ENCODE results near the gene HRH2. TPM values are rescaled to one million over a fixed set of nuclear protein-coding genes. Genes with fewer than 3 reads are reported as not detected.

Gene HRH2
- total and polyA plus RNA-seq, 2 donors (not counting 1 experiment from before 2014, with no cell fraction given) = 0.03 TPM; not detected in 1

GRCh38 chr5:175735701-175736100, 77.8 kb downstream of the HRH2 start:
- Histone ChIP-seq H4K20me1 (ENCODE audit: control insufficient read depth, extremely low read depth, insufficient read depth, low read length) (no peaks in the 10 kb centered on the region), H3K27ac (ENCODE audit: insufficient read depth, low read length) (no peak overlapping the region), H3K27me3 (ENCODE audit: control insufficient read depth, insufficient read depth, low read length) (no peaks in the 10 kb centered on the region), H3K4me3 (replicated peaks in 1 of 4; ENCODE audit: control extremely low read depth in 1 of 4, insufficient read depth in 1 of 4, low read depth in 3 of 4, low read length in 4 of 4) (no peak overlapping the region), H3K79me2 (ENCODE audit: control insufficient read depth, insufficient read depth, low read length) (no peaks in the 10 kb centered on the region), H3K4me1 (ENCODE audit: control insufficient read depth, extremely low read depth, insufficient read depth, low read length) (no peaks in the 10 kb centered on the region), H3K9me3 (ENCODE audit: control insufficient read depth, insufficient read depth, low read depth, low read length) (no peaks in the 10 kb centered on the region), H2AFZ (ENCODE audit: low read length) (no peak overlapping the region), H3K36me3 (ENCODE audit: control insufficient read depth, insufficient read depth, low read length) (no peaks in the 10 kb centered on the region), H3K9ac (ENCODE audit: insufficient read depth, low read length) (no peak overlapping the region), H3K4me2 (ENCODE audit: extremely low read depth, insufficient read depth, low read length) (no peak overlapping the region)
- no peak for TF ChIP-seq CTCF (conservative IDR thresholded peaks at IDR 0.05 in 1 of 2, IDR thresholded peaks at IDR 0.05 in 1 of 2; ENCODE audit: low read depth in 1 of 2, low read length in 2 of 2)
- no peak for DNase-seq (ENCODE audit: low read depth in 2 of 2)

GRCh38 chr5:175736652-175737051, 78.8 kb downstream of the HRH2 start:
- no peak overlapping the region for H2AFZ ChIP-seq (ENCODE audit: low read length)
- H3K4me3 ChIP-seq (replicated peaks in 1 of 4; ENCODE audit: control extremely low read depth in 1 of 4, insufficient read depth in 1 of 4, low read depth in 3 of 4, low read length in 4 of 4) = no peak overlapping the region
- H3K36me3 ChIP-seq (ENCODE audit: control insufficient read depth, insufficient read depth, low read length) = no peaks in the 10 kb centered on the region
- no peak for DNase-seq (ENCODE audit: low read depth in 2 of 2)
- no peaks in the 10 kb centered on the region for H3K9me3 ChIP-seq (ENCODE audit: control insufficient read depth, insufficient read depth, low read depth, low read length)
- no peaks in the 10 kb centered on the region for H4K20me1 ChIP-seq (ENCODE audit: control insufficient read depth, extremely low read depth, insufficient read depth, low read length)
- no peak overlapping the region for H3K9ac ChIP-seq (ENCODE audit: insufficient read depth, low read length)
- H3K27ac ChIP-seq (ENCODE audit: insufficient read depth, low read length) = no peak overlapping the region
- H3K4me2 ChIP-seq (ENCODE audit: extremely low read depth, insufficient read depth, low read length) = no peak overlapping the region
- no peaks in the 10 kb centered on the region for H3K4me1 ChIP-seq (ENCODE audit: control insufficient read depth, extremely low read depth, insufficient read depth, low read length)
- H3K79me2 ChIP-seq (ENCODE audit: control insufficient read depth, insufficient read depth, low read length) = no peaks in the 10 kb centered on the region
- H3K27me3 ChIP-seq (ENCODE audit: control insufficient read depth, insufficient read depth, low read length) = no peaks in the 10 kb centered on the region
- TF ChIP-seq CTCF (conservative IDR thresholded peaks at IDR 0.05 in 1 of 2, IDR thresholded peaks at IDR 0.05 in 1 of 2; ENCODE audit: low read depth in 1 of 2, low read length in 2 of 2) (no peak), EZH2 (IDR thresholded peaks at IDR 0.05; ENCODE audit: low read length, missing control alignments) (no peak)

- Histone ChIP-seq H3K27ac (ENCODE audit: insufficient read depth, low read length) (no peak overlapping the region), H2AFZ (ENCODE audit: low read length) (no peak overlapping the region), H3K27me3 (ENCODE audit: control insufficient read depth, insufficient read depth, low read length) (no peaks in the 10 kb centered on the region), H3K36me3 (ENCODE audit: control insufficient read depth, insufficient read depth, low read length) (no peaks in the 10 kb centered on the region), H3K4me2 (ENCODE audit: extremely low read depth, insufficient read depth, low read length) (no peak overlapping the region), H3K4me1 (ENCODE audit: control insufficient read depth, extremely low read depth, insufficient read depth, low read length) (no peaks in the 10 kb centered on the region), H4K20me1 (ENCODE audit: control insufficient read depth, extremely low read depth, insufficient read depth, low read length) (no peaks in the 10 kb centered on the region), H3K9me3 (ENCODE audit: control insufficient read depth, insufficient read depth, low read depth, low read length) (no peaks in the 10 kb centered on the region), H3K79me2 (ENCODE audit: control insufficient read depth, insufficient read depth, low read length) (no peaks in the 10 kb centered on the region), H3K4me3 (replicated peaks in 1 of 4; ENCODE audit: control extremely low read depth in 1 of 4, insufficient read depth in 1 of 4, low read depth in 3 of 4, low read length in 4 of 4) (no peak overlapping the region), H3K9ac (ENCODE audit: insufficient read depth, low read length) (no peak overlapping the region)
- TF ChIP-seq CTCF (conservative IDR thresholded peaks at IDR 0.05 in 1 of 2, IDR thresholded peaks at IDR 0.05 in 1 of 2; ENCODE audit: low read depth in 1 of 2, low read length in 2 of 2) (no peak), EZH2 (IDR thresholded peaks at IDR 0.05; ENCODE audit: low read length, missing control alignments) (no peak)
- DNase-seq (ENCODE audit: low read depth in 2 of 2) = no peak
Observed at GRCh38 chr5:175737481-175737880, 79.6 kb downstream of the HRH2 start.

Measured in fibroblast of lung (primary cell).